CD4-positive, alpha-beta memory T cell (primary cell): Measurements from ENCODE around the gene KNCN. TPM values are rescaled to one million over a fixed set of nuclear protein-coding genes. Genes with fewer than 3 reads are reported as not detected.
A peak's percentile ranks its signal among the peaks of the same experiment; 100 is the strongest.

ENCODE experiments used
- CTCF ChIA-PET: fragments of 350-600 bp; sonication (Branson Sonifier 250); formaldehyde crosslinking; loops from one replicate; lab custom pipeline; 2021; ENCODE audit warnings: inconsistent platforms; ENCODE audit not compliant: partially characterized antibody; lab: Charles Lee
- POLR2A ChIA-PET: fragments of 350-600 bp; sonication (Branson Sonifier 250); formaldehyde crosslinking; loops from one replicate; lab custom pipeline; 2021; ENCODE audit not compliant: partially characterized antibody; lab: Charles Lee
- DNase-seq, 5 donors: peaks; one replicate each; pipeline versions ENCODE4 v3.0.0 to v3.0.0-alpha.2; 2020 to 2022; ENCODE audit warnings: mixed read lengths in 1 of 5
- H3K27ac ChIP-seq: one replicate; pipeline ENCODE4 v1.7.0; 2013; ENCODE audit warnings: low read depth, low read length
- H3K27me3 ChIP-seq: 2 replicates; pipeline ENCODE4 v1.7.0; 2013; ENCODE audit warnings: mild to moderate bottlenecking, low read length, moderate library complexity; ENCODE audit not compliant: insufficient read depth
- H3K36me3 ChIP-seq: 2 replicates; pipeline ENCODE4 v1.7.0; 2013; ENCODE audit warnings: mild to moderate bottlenecking, low read length, moderate library complexity; ENCODE audit not compliant: insufficient read depth
- H3K4me1 ChIP-seq: 2 replicates; pipeline ENCODE4 v1.7.0; 2013; ENCODE audit warnings: mild to moderate bottlenecking, low read length, moderate library complexity; ENCODE audit not compliant: insufficient read depth
- H3K4me3 ChIP-seq, 2 donors: one replicate each; pipeline ENCODE4 v1.7.0; 2013; ENCODE audit warnings: low read length in 2 of 2, mild to moderate bottlenecking in 1 of 2
- H3K9me3 ChIP-seq, 2 donors: one replicate each; pipeline ENCODE4 v1.7.0; 2013; ENCODE audit warnings: low read length in 2 of 2, control low read depth in 1 of 2; ENCODE audit not compliant: control insufficient read depth in 1 of 2
- H3K27ac Mint-ChIP-seq, 7 donors: one replicate each; pipeline ENCODE4 v1.8.0; 2020 to 2021; ENCODE audit warnings: mixed read lengths in 7 of 7, mild to moderate bottlenecking in 6 of 7, inconsistent platforms in 3 of 7, moderate library complexity in 3 of 7
- H3K27me3 Mint-ChIP-seq, 2 donors: one replicate each; pipeline ENCODE4 v1.8.0; 2020 to 2021; ENCODE audit warnings: mixed read lengths in 2 of 2
- H3K36me3 Mint-ChIP-seq, 2 donors: one replicate each; pipeline ENCODE4 v1.8.0; 2020 to 2021; ENCODE audit warnings: mixed read lengths in 2 of 2, inconsistent platforms in 1 of 2, mild to moderate bottlenecking in 1 of 2
- H3K4me1 Mint-ChIP-seq, 4 donors: one replicate each; pipeline ENCODE4 v1.8.0; 2020 to 2021; ENCODE audit warnings: mixed read lengths in 4 of 4, mild to moderate bottlenecking in 1 of 4
- H3K4me3 Mint-ChIP-seq, 8 donors: one replicate each; pipeline ENCODE4 v1.8.0; 2020 to 2021; ENCODE audit warnings: mixed read lengths in 8 of 8, mild to moderate bottlenecking in 7 of 8, moderate library complexity in 6 of 8, inconsistent platforms in 3 of 8
- H3K9me3 Mint-ChIP-seq, 8 donors: one replicate each; pipeline ENCODE4 v1.8.0; 2020 to 2021; ENCODE audit warnings: mixed read lengths in 8 of 8, mild to moderate bottlenecking in 5 of 8, inconsistent platforms in 3 of 8, moderate library complexity in 1 of 8
- intact Hi-C: fragments of 100-400 bp; cut with micrococcal nuclease; formaldehyde crosslinking; loops from one replicate; pipeline ENCODE4 v1.15.1; 2023
- polyA plus RNA-seq, 2 donors: library from polyadenylated mRNA; unstranded; fragments of 300-500 nt; fragmentation: Illumina TruSeq; gene quantifications; one replicate each; pipeline ENCODE4 v1.2.3, GENCODE V29; 2021
- total RNA-seq, 2 experiments: library from RNA; stranded (reverse); gene quantifications; one replicate each; pipeline ENCODE4 v1.2.3, GENCODE V29; 2021

Gene KNCN
- total and polyA plus RNA-seq, 4 experiments from 2014 or later = not detected

DNA sequence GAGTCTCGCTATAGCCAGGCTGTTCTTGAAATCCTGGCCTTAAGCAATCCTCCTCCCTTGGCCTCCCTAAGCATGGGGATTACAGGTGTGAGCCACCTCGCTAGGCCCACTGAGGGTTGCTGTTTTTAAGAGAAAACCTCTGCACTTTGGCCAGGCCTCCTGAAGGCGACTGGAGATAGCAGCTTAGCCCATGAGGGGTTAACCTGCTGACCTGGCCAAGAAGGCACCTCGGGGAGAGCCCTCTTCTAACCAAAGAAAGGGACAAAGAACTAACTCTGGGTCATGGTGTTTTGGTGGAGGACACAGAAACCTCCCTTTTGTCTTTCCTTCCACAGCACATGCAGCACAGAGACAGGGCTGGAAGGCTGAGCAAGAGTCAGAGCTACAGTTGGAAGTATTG, 17.7 kb upstream of the KNCN start:
- Mint-ChIP-seq H3K27ac (peak overlapping the region in 1 of 7 donors; percentile 63), H3K27me3 (no peaks in the 10 kb centered on the region), H3K4me3 (no peak overlapping the region), H3K4me1 (peaks cover 0 to 2% (median 0%) of the 10 kb centered on the region in 4 donors), H3K9me3 (no peaks in the 10 kb centered on the region), H3K36me3 (peaks cover 20 to 52% of the 10 kb centered on the region in 2 donors)
- intact Hi-C loops = no loop called here
- CTCF ChIA-PET = interaction anchor here (0.7 kb wide), 1 partner anchor 10 kb away, joined by 3 read pairs; no protein-coding TSS in a partner anchor
- DNase-seq = no peak
- no peaks in the 10 kb centered on the region for H3K9me3 ChIP-seq
- POLR2A ChIA-PET = no interaction called here
- H3K4me3 ChIP-seq = no peak overlapping the region
- no peaks in the 10 kb centered on the region for H3K4me1 ChIP-seq
- no peak overlapping the region for H3K27ac ChIP-seq
- peaks cover 10% of the 10 kb centered on the region for H3K36me3 ChIP-seq
- H3K27me3 ChIP-seq = no peaks in the 10 kb centered on the region

DNA sequence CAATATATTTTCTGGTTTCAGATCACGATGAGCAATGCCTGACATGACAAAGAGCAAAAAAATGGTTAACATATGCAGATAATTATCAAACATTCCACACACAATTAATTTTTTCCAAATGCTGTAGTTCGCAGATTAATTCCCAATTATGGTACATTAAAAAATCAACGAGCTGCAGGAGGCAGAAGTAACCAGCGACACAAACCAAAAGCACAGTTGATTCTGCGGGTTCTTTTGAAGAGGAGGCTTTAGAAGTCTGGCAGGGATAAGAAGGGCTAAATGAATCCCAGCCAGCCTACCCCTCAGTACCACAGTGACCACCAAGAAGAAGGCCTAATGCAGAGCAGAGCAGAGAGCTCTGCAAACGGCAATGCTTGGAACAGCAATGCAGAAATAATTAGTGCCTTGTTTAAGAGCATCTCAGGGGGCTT, 17.0 kb upstream of the KNCN start:
- Mint-ChIP-seq H3K36me3 (peaks cover 17 to 55% of the 10 kb centered on the region in 2 donors), H3K27ac (no peak overlapping the region), H3K4me3 (no peak overlapping the region)

DNA sequence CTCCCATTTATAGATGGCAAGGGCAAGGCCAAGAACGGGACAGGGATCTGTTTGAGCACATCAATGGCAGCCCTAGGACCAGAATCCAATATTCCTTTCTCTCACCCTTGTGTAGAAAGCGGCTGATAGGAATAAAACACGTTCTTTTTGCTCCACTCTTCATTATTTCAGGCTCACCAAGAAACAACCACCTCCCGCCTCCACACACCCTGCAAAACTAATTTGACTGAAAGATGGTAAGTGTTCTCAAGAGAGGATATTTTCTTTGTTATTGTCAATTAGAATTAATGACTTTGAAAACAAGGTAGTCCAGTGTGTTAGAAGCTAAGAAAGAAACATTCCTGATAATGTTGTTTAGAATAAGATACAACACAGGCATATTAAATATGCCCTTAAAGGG, 11.9 kb upstream of the KNCN start:
- Mint-ChIP-seq H3K27me3 (no peaks in the 10 kb centered on the region), H3K27ac (peak overlapping the region in 3 of 7 donors; percentile 3 to 67 (median 52)), H3K36me3 (peaks cover 33 to 74% of the 10 kb centered on the region in 2 donors), H3K4me1 (no peaks in the 10 kb centered on the region), H3K4me3 (no peak overlapping the region), H3K9me3 (no peaks in the 10 kb centered on the region)
- ChIA-PET POLR2A (no interaction called here), CTCF (interaction anchor here (1.1 kb wide), 2 partner anchors 15 to 16 kb away, joined by 3 to 4 read pairs; no protein-coding TSS in a partner anchor)
- Histone ChIP-seq H3K27me3 (no peaks in the 10 kb centered on the region), H3K9me3 (no peaks in the 10 kb centered on the region), H3K4me1 (no peaks in the 10 kb centered on the region), H3K4me3 (no peak overlapping the region), H3K36me3 (peaks cover 15% of the 10 kb centered on the region), H3K27ac (no peak overlapping the region)
- intact Hi-C loops = no loop called here
- no peak for DNase-seq

More for the DNA sequence above, 17.0 kb upstream of the KNCN start:
- ChIA-PET CTCF (no interaction called here), POLR2A (no interaction called here)
- Histone ChIP-seq H3K27ac (no peak overlapping the region), H3K4me1 (no peaks in the 10 kb centered on the region), H3K9me3 (no peaks in the 10 kb centered on the region), H3K27me3 (no peaks in the 10 kb centered on the region), H3K4me3 (no peak overlapping the region), H3K36me3 (peaks cover 7% of the 10 kb centered on the region)
- no peaks in the 10 kb centered on the region for H3K9me3 Mint-ChIP-seq
- DNase-seq = no peak
- no peaks in the 10 kb centered on the region for H3K27me3 Mint-ChIP-seq
- peaks cover 0 to 2% (median 0%) of the 10 kb centered on the region in 4 donors for H3K4me1 Mint-ChIP-seq
- intact Hi-C loops = no loop called here

DNA sequence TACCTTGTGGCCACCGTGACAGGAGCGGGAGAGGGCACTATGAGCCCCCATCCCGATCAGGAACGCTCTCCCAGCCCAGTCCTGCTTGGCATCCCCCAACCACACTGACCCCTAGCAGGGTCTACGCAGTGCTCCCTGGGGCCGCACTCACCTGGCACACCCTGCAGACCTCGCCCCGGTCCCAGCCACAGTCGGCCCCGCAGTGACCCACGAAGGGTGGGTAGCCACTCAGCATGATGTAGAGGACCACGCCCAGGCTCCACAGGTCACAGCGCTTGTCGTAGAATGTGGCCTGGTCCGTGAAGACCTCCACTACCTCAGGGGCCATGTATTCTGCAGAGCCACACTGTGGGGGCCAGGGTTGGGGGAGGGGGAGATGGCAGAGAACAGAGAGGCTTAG, 11.1 kb upstream of the KNCN start:
- intact Hi-C loops = no loop called here
- H3K9me3 ChIP-seq = no peaks in the 10 kb centered on the region
- POLR2A ChIA-PET = no interaction called here
- Mint-ChIP-seq H3K36me3 (peaks cover 33 to 74% of the 10 kb centered on the region in 2 donors), H3K4me1 (no peaks in the 10 kb centered on the region), H3K27me3 (no peaks in the 10 kb centered on the region), H3K9me3 (no peaks in the 10 kb centered on the region), H3K4me3 (no peak overlapping the region), H3K27ac (no peak overlapping the region)
- H3K36me3 ChIP-seq = peaks cover 9% of the 10 kb centered on the region
- CTCF ChIA-PET = interaction anchor here (1.1 kb wide), 3 partner anchors 14 to 16 kb away, joined by 3 to 4 read pairs (median 3); no protein-coding TSS in a partner anchor
- no peak overlapping the region for H3K27ac ChIP-seq
- no peaks in the 10 kb centered on the region for H3K4me1 ChIP-seq
- H3K4me3 ChIP-seq = no peak overlapping the region
- DNase-seq = no peak
- H3K27me3 ChIP-seq = no peaks in the 10 kb centered on the region

DNA sequence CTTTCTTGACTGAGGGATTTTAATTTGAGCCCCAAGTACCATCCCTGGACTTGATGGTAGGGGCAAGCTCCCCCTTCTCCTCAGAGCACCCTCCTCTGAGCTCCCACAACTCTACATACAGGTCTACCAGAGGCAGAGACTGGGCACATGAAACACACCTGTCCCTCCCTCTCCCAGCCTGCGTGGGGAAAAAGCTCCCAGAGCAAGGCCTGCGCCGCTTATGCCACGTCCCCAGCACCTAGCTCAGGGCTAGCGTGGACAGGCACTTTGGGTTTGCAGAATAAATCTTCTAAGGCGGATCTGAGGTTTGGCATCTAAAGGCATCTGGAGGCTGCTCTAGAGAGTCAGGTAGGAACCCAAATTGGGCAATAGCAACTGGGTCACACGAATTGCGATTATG, 7.5 kb upstream of the KNCN start:
- peaks cover 22 to 48% of the 10 kb centered on the region in 2 donors for H3K36me3 Mint-ChIP-seq
- H3K27me3 Mint-ChIP-seq = no peaks in the 10 kb centered on the region
- ChIA-PET POLR2A (no interaction called here), CTCF (no interaction called here)
- Histone ChIP-seq H3K4me1 (no peaks in the 10 kb centered on the region), H3K36me3 (peaks cover 9% of the 10 kb centered on the region), H3K27ac (no peak overlapping the region), H3K9me3 (no peaks in the 10 kb centered on the region), H3K27me3 (no peaks in the 10 kb centered on the region), H3K4me3 (no peak overlapping the region)
- peaks cover 0 to 2% (median 0%) of the 10 kb centered on the region in 8 donors for H3K9me3 Mint-ChIP-seq
- peak overlapping the region in 1 of 7 donors; percentile 48 for H3K27ac Mint-ChIP-seq
- H3K4me1 Mint-ChIP-seq = no peaks in the 10 kb centered on the region
- H3K4me3 Mint-ChIP-seq = no peak overlapping the region
- intact Hi-C loops = no loop called here
- DNase-seq = no peak

DNA sequence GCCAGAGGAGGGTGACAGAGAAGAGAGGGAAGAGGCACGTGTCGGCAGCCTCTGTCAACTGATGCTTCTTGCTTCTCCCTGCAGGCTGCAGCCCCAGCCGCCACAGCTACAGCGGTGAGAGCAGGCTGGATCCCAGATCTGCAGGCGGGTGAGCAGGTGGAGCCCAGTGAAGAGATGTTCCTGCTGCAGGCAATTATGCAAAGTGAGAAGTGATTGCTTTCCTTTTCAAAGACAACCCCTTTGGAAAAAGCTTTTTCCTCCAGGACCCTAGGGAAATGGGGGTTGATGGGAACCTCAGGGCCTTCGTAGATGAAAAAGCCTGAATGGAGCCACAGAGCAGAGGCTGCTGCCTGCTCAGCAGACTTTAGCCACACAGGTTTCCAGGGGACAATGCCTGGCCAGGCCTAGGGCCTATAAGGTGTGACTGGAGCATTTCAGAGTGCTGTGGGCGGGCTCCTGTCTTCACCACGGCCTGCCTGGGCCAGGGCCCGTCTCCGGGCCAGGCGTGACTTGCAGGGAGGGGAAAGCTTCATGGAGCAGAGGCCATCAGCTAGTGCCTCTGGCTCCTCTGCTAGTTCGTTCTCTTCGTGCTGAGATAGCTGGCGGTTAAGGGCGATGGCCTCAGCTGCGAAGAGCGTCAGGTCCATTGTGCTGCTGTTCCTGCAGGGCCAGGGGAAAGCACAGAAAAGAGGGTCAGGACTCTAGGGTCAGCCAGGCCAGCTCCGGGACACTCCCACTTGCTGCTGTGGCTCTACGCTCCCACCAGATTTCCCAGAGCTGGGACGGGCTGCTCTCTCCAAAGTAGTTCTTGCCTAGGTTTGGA, 6.9 kb upstream of the KNCN start:
- no peak overlapping the region for H3K4me3 ChIP-seq
- Mint-ChIP-seq H3K27ac (peak overlapping the region in 3 of 7 donors; percentile 19 to 54 (median 48)), H3K36me3 (peaks cover 20 to 46% of the 10 kb centered on the region in 2 donors)

DNA sequence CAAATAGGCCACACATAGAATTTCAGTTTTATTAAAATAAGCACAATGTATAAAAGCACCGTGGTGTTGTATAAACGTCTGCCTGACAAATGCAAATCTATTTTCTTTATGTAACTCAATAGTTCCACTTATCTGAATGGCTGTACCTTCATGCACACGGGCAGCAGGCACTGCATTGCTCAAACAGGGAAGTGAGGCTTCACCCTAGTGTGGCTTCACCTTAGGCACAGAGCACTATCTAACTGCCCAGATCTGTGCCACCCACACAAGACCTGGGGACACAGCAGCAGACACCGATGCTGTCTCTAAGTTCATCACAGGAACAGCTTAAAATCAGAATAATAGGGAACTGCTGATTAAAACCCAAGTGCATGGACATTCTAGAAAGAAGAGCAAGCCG, 6.0 kb upstream of the KNCN start:
- Mint-ChIP-seq H3K4me3 (no peak overlapping the region), H3K9me3 (peaks cover 0 to 2% (median 0%) of the 10 kb centered on the region in 8 donors), H3K27ac (peak overlapping the region in 5 of 7 donors; percentile 3 to 81 (median 43)), H3K27me3 (no peaks in the 10 kb centered on the region), H3K4me1 (no peaks in the 10 kb centered on the region), H3K36me3 (peaks cover 12 to 36% of the 10 kb centered on the region in 2 donors)
- ChIA-PET CTCF (no interaction called here), POLR2A (no interaction called here)
- no peak overlapping the region for H3K4me3 ChIP-seq
- no peak for DNase-seq
- H3K27me3 ChIP-seq = no peaks in the 10 kb centered on the region
- H3K4me1 ChIP-seq = no peaks in the 10 kb centered on the region
- intact Hi-C loops = no loop called here
- peaks cover 5% of the 10 kb centered on the region for H3K36me3 ChIP-seq
- no peaks in the 10 kb centered on the region for H3K9me3 ChIP-seq
- no peak overlapping the region for H3K27ac ChIP-seq

More for the DNA sequence above, 6.9 kb upstream of the KNCN start:
- no peak for DNase-seq
- Histone ChIP-seq H3K9me3 (no peaks in the 10 kb centered on the region), H3K27ac (no peak overlapping the region), H3K4me1 (no peaks in the 10 kb centered on the region), H3K27me3 (no peaks in the 10 kb centered on the region), H3K36me3 (peaks cover 9% of the 10 kb centered on the region)
- H3K9me3 Mint-ChIP-seq = peaks cover 0 to 2% (median 0%) of the 10 kb centered on the region in 8 donors
- H3K4me1 Mint-ChIP-seq = no peaks in the 10 kb centered on the region
- intact Hi-C loops = no loop called here
- POLR2A ChIA-PET = no interaction called here
- H3K4me3 Mint-ChIP-seq = no peak overlapping the region
- no peaks in the 10 kb centered on the region for H3K27me3 Mint-ChIP-seq
- CTCF ChIA-PET = no interaction called here
